Measurements from ENCODE around the gene OR8D1.

DNA sequence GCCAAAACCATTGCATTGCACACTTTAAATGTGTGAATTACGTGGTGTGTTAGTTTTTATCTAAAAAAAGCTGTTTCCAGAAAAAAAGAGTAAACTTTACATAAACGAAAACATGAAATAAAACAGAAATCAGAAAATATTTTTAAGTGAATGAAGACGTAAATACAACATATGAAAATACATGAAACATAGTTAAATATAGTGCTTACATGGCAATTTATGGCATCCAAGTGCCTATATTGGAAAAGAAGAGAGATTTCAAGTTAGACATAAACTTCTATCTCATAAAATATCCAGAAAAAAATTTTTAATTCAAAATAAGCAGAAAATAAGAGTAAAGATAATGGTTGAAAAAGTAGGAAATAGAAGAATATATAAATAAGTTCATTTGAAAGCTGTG, 18.1 kb upstream of the OR8D1 start:
- TF ChIP-seq, protein P1, sequence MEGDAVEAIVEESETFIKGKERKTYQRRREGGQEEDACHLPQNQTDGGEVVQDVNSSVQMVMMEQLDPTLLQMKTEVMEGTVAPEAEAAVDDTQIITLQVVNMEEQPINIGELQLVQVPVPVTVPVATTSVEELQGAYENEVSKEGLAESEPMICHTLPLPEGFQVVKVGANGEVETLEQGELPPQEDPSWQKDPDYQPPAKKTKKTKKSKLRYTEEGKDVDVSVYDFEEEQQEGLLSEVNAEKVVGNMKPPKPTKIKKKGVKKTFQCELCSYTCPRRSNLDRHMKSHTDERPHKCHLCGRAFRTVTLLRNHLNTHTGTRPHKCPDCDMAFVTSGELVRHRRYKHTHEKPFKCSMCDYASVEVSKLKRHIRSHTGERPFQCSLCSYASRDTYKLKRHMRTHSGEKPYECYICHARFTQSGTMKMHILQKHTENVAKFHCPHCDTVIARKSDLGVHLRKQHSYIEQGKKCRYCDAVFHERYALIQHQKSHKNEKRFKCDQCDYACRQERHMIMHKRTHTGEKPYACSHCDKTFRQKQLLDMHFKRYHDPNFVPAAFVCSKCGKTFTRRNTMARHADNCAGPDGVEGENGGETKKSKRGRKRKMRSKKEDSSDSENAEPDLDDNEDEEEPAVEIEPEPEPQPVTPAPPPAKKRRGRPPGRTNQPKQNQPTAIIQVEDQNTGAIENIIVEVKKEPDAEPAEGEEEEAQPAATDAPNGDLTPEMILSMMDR (conservative IDR thresholded peaks at IDR 0.05; ENCODE audit: low read depth, low read length) = no peak
- TF ChIP-seq EZH2 (IDR thresholded peaks at IDR 0.05; ENCODE audit: borderline replicate concordance, low read depth, low read length, poor library complexity, severe bottlenecking) = no peak
